ENCODE results near the gene LUC7L2.
"Not testable (repeated sequence)": the region's sequence is repeated elsewhere in the genome, so short reads cannot be mapped to it uniquely, and the experiment has no call there.

LUC7L2 gene, protein sequence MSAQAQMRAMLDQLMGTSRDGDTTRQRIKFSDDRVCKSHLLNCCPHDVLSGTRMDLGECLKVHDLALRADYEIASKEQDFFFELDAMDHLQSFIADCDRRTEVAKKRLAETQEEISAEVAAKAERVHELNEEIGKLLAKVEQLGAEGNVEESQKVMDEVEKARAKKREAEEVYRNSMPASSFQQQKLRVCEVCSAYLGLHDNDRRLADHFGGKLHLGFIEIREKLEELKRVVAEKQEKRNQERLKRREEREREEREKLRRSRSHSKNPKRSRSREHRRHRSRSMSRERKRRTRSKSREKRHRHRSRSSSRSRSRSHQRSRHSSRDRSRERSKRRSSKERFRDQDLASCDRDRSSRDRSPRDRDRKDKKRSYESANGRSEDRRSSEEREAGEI

DNA sequence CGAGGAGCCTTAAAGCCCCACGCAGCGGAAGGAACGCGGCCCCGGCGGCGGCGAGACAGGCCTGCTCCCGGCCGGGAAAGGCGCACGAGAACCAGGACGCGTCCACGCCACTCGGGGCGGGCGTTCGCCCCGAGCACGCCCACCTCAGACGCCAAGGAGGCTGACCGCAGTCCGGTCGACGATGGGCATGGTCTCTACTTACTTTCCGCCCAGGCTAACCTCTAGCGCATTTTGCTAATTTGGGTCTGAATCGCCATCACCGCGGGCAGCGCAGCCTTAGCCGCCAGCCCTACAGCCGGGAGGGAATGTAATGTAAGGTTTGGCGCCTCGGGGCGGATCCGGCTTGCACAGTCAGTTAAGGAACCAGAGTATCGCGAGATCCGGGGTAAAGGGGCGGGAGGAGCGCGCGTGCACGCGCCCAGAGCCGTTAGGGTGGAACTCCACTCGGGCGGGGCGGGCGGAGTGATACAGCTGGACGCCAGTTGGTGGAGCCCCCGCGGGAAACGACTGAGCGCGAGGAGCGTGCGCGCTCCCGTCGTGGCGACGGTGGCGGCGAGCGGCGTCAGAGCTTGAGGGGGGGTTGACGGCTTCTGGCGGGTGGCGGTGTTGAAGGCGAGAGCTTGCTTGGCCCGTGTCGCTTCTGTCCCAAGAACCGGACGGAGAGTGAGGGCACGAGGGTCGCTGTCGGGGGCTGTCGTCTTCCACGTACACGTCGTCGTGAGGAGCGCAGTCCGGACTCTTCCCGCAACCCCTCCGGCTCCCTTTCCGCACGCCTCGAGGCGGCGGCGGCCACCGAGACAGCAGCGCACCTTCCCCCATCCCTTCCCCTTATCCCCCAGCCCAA is at the start of gene LUC7L2:
LUC7L2 (plus strand) TSS at position 529 of the 844 bp plus-strand sequence. CDS start 368 bp downstream, outside the sequence.
- peak; percentile 97 for DNase-seq

DNA sequence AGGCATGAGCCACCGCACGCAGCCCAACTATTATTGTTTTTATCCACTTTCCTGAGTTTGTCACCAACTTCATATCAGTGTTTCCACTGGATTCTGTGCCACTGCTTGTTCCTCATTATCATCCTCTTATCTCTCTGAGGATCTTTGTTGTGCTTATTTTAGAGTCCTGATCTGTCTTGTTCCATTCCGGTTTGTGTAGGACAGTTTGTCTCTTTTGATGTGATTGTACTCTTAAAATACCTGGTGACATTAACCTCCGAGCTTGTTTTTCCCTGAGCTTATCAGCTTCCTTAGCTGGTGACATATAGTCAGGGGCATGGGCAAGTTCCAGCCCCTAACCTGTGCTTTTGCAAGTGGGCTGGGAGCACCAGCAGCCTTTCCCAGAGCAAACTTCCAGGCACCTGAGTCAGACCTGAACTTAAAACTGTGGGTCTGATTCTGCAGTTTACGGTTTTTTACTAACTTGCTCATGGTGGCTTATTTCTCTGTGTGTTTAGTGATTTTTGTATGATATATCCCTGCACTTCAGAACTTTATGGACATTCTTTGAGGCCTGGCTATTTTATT is 41.7 kb upstream of the LUC7L2 start:
- DNase-seq: no peak

DNA sequence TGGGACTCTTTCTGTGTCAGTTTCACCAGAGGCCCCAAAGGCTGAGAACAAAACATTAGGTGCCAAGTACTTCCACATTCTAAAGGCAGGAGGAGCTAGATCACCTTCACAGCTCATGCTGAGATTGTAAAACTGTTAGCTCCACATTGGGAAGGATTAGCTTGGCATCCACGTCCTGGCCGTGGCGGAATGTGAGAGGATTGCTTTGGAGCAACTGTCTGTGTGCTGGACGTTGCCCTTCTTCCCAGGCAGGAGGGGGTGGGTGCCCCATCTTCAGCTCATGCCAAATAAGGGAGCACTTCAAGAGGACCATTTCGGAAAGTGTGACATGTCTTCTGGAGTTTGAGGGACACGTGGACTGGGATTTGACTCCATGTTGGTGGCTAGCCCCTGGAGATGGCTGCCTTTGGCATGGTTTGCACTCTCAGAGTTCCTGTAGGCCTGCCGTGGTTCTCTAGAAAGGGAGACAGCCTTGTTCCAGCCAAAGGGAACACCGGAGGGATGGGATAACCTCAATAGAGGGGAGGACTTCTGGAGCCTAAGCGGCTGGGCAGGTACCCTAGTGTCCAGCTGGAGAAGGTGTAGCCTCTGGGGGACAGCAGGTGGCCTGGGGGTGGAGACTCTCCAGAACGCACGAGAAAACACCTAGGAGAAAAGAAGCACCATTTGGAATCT is 38.5 kb upstream of the LUC7L2 start:
- DNase-seq: no peak

DNA sequence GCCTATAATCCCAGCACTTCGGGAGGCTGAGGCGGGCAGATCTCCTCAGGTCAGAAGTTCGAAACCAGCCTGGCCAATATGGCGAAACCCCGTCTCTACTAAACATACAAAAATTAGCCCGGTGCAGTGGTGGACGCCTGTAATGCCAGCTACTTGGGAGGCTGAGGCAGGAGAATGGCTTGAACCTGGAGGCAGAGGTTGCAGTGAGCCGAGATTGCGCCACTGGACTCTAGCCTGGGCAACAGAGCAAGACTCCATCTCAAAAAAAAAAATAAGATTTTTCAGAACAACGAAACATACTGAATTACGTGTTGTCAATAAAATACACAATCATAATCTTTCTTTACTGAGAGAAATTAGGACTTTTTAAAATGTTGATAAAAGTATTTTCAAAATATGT is 35.0 kb upstream of the LUC7L2 start:
- DNase-seq: not testable (repeated sequence)

DNA sequence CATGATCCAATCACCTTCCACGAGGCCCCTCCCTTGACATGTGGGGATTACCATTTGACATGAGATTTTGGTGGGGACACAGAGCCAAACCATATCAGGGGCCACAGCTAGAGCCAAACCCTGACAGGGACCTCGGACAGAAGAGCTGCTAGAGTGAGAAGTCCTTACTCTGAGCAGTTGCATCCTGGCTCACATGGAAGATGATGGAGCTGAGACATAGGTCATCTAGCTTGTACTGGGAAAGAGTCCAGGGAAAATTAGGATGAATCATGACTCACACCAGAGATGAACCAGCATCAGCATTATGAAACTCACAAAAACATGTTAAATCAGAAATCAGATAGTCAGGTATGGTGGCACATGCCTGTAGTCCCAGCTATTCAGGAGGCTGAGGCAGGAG is 31.3 kb upstream of the LUC7L2 start:
- DNase-seq: no peak

DNA sequence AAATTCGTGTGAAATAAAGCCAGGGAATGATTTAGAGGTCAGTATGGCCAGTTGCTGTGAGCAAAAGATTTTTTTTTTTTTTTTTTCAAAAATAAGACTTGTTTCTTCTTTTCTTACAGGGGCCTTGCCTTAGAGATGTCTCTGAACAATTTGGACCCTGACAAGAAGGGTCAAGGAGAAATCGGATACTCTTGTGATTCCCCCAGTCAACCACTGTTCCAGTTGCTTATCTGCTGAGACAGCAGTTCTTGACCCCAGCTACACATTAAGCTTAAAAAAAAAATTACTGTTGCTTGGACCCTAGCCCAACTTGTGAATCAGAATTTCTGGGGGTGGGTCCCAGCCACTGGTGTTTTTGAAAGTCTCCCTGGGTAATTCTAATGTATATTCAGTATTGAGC is 30.6 kb upstream of the LUC7L2 start:
- DNase-seq: no peak

DNA sequence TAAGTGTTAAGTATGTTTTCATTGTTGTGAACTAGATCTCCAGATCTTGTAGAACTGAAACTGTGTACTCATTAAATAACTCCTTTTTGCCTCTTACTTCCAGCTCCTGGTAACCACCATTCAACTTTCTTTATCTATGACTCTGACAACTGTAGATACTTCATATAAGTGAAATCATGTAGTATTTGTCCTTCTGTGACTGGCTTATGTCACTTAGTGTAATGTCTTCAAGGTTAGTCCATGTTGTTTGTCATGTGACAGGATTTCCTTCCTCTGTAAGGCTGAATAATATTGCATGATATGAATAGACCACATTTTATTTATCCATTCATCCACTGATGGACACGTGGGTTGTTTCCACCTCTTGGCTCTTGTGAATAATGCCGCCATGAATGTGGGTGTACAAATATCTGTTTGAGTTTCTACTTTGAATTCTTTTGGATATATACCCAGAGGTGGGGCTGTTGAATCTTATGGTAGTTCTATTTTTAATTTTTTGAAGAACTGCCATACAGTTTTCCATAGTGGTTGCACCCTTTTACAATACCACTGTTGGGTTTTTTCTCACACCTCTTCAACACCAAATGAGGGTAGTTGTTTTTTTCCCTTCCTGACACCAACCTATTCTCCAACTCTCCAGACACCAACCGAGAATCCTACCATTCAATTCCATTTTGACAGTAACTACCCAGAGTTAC is 29.2 kb upstream of the LUC7L2 start:
- DNase-seq: no peak

DNA sequence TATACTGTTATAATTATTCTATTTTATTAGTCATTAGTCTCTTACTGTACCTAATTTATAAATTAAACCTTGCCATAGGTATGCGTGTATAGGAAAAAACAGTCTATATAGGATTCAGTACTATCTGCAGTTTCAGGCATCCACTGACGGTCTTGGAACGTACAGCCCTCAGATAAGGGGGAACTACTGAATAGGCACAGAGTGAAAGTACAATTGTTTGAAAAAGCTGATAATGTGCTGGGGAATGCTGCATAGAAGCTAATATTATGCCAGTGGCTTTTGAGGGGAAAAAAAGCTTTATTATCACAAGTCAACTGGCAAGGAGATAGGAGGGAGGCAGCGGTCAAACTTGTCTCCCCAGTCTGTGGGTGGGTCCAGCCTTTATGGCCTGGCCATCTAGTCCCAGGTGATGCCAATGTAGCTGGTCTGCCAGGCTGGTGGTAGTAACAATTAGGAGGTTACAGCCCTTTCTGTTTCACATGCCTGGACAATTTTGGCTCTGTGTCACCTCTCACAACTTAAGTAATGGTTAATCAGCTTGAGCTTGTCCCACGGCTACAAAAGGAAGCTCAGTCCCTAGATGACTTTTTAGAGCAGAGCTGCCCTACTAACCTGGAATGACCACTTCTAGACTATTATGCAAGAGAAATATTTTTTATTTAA is 26.9 kb upstream of the LUC7L2 start:
- no peak for DNase-seq

DNA sequence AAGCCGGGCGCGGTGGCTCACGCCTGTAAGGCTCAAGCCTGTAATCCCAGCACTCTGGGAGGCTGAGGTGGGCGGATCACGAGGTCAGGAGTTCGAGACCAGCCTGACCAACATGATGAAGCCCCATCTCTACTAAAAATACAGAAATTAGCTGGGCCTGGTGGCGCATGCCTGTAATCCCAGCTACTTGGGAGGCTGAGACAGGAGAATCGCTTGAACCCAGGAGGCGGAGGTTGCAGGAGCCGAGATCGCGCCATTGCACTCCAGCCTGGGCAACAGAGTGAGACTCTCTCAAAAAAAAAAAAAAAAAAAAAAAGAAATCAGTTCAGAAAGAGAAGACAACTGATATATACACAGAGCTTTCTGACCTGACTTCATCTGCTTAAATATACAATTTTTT is 26.3 kb upstream of the LUC7L2 start:
- DNase-seq: not testable (repeated sequence)

DNA sequence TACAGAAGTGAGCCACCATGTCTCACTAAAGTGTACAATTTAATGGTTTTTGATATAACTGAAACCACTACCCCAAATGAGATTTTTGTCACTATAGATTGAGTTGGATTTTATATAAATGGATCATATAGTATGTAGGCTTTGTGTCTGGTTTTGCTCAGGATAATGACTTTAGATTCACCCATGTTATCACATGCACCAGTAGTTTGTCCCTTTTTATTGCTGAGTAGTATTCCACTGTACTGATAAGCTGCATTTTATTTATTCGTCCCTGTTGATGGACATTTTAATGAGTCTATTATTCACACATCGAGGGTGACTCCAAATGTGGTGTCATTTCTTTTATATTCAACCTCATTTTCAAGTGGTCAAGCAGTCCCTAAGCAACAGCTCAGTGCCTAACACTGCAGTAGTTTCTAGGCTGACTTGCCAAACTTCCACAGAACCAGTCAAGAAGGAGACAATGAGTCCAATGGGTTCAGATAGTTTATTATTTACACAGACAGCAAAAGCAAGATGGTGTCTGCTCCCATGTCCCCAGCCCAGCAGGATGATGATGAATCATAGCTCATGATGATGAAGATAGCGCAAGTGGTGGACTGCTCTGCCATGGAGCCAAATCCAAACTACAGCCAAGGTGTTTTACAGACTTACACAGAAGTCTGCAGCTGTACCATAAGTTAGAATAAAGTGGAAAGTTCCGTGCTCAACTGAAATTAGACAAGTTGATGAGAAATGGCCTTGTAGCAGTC is 25.1 kb upstream of the LUC7L2 start:
- DNase-seq: no peak

DNA sequence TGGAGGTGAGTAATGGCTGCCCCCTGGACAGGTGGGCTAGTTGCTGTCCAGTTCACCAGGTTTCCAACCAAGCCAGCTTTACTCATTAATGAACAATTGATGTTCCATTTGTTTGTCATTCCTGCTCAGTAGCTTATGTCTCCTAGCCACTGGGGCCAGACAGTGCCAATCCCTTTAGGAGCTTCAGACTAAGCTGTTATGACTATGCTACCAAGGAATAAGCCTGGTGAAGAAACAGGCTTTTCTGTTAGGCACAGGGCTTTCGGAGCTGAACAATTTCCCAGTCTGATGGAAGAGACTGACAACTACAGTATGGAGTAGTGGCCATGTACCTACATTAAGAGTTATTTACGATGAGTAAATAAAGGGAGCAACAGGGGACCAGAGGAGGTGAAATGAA is 20.7 kb upstream of the LUC7L2 start:
- DNase-seq: no peak

DNA sequence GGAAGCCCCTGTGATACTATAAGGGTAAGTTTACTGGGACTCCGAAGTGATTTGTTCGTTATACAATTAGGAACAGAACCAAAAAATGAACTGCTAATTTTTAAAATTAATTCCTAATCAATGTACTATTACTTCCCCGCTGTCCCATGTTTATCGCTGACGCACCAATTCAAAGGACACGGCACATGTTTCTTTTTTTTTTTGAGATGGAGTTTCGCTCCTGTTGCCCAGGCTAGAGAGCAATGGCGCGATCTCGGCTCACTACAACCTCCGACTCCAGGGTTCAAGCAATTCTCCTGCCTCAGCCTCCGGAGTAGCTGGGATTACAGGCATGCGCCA is 20.0 kb upstream of the LUC7L2 start:
- DNase-seq: no peak

DNA sequence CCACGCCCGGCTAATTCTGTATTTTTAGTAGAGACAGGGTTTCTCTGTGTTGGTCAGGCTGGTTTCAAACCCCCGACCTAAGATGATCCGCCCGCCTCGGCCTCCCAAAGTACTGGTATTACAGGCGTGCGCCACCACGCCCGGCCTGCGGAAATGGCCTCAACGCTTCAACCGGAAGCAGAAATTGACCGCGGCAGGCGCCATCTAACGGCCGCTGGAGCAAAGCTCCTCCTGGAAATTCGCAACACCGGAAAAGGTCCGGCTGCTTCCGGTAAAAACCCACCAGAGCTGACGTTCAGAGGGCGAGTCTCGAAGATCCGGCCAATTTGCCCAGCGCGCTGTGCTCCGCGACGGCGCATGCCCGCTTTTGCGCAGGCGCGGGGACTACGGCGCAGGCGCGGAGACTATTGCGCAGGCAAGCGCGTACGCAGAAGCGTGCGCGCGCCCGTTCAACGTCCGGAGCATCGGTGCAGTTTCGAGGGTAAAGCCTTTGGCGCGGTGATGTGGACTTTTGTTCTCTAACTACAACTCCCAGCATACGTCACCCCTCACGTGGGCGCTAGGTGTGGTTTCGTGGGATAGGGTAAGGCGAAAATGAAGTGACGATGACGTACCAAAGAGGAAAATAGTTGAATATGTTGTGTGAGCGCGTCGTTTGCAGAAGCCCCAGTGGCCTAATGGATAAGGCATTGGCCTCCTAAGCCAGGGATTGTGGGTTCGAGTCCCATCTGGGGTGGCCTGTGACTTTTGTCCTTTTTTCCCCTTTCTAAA is 19.5 kb upstream of the LUC7L2 start:
- DNase-seq: peak; percentile 99

DNA sequence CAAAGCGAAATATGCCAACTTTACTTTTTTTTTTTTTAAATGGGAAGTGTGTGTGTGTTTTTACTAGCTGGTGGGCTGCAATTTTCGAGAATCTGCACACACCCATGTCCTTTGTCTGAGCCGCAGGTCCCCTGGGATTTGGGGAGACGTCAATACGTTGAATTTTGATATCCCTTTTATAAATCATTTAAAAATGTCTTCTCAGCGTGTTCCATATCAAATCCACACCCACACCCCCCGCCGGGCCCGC is 19.0 kb upstream of the LUC7L2 start:
- DNase-seq: peak; percentile 84

DNA sequence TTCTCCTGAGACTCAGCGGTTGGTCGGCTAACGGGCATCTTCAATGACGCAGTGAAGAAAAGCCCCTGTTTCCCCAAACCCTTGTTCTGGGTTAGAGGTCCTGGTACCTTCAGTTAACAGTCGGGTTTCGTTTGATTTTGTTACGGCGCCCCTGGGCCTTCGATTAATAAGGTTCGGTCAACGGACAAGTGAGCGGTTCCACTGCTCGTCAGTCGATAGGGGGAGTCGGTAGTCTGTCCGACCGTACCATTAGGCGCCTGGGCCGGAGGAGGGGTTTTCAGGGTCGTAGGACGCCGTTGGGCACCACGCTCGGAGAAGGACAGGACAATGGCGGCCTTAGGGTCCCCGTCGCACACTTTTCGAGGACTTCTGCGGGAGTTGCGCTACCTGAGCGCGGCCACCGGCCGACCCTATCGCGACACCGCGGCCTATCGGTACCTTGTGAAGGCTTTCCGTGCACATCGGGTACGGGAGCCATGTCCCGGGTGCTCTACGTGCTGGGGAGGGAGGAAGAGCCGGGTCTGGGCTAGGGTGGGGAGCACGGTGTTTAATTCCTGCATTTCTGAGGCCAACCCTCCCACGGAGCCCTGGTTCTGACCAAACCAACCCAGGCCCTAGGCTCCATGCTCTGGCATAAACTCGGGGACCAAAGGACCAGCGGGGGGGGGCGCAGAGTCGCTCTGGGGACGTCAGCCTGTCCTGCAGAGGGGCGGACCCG is 18.5 kb upstream of the LUC7L2 start, which contains the start of gene FMC1:
FMC1 (plus strand) TSS at position 280 of the 718 bp plus-strand sequence; CDS start at position 328, 48 bp downstream.
- DNase-seq: peak; percentile 80

DNA sequence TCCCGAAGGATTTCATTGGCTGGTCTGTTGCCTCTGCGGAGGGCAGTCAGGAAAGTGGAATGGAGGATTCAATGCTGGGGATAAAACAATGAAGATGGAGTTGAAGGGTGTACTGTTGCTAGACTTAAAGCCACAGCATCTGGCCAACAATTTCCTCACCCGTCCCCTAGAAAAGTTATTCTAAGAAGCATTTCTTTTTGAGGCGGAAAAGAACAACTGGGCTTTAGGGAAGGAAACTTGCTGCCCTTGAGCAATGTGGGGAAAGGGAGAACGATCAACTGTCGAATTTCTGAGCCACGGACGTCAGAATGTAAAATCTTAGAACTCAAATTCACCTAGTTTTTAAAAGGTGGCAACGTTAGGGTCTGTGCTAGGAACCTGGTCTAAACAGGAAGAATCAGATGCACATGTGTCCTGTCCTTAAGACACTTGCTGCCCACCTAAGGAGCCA is 17.9 kb upstream of the LUC7L2 start:
- DNase-seq: peak; percentile 77

DNA sequence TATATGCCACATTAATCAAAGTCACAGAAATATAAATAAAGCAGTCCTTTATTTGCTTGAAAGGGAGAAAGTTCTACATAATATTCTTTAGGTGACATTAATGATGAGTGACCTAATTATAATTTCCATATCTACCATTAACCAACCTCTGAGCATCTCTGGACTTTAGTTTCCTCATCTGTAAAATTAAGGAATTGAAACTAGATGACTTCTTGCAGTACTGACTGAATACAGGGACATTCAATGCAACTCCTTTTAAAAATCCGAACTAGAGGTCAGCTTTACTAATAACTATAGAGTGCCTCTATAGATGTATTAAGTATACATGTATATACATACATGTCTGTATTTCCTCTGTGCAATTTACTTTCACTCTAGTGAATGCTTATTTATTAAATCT is 14.7 kb upstream of the LUC7L2 start:
- no peak for DNase-seq

DNA sequence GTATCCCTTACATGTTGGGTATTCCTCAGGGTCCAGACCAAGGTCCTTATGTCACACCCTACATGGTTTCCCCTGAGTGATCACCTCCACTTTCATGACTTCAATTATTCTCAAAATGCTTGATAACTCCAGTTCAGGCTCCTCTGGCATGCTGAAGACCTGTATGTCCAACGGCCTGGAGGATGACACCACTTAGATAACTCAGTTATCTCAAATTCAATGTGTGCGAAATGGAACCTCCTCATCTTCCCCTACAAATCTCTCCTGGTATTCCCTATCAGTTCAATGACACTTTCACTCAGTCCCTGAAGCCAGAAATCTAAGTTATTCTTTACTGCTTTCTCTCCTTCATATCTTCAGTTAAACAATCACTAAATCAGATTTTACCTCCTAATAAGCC is 8.7 kb upstream of the LUC7L2 start:
- DNase-seq: no peak

DNA sequence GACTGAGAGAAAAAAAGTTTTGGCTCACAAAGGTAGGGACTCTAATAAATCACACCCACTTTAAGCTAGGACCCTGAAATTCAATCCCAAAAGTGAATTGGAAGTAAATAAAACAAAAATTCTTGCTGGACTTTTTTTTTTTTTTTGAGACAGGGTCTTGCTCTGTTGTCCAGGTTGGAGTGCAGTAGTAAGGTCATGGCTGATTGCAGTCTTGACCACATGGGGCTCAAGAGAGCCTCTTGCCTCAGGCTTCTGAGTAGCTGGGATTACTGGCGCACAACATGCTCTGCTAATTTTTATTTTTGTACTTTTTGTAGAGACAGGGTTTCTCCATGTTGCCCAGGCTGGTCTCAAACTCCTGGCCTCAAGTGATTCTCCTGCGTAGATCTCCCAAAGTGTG is 5.0 kb upstream of the LUC7L2 start:
- no peak for DNase-seq

DNA sequence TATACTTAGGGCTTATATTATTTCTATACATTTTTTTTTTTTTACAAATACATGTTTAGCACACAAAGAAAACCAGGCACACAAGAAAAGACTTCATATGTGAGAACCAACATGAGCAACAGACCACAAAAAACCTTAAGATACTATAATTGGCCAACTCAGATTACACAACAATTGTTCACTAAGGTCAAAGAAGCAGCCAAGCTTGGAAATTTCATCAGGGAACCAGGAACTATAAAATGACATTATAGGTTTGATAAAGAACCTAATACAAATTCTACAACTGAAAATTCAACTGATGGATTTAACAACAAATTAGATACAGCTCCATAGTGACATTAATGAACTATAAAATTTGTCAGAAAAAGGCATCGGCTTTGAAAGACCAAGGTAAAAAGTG is 4.4 kb upstream of the LUC7L2 start:
- no peak for DNase-seq
